ENCODE data around the gene RFPL3.
"Not testable (repeated sequence)": the region's sequence is repeated elsewhere in the genome, so short reads cannot be mapped to it uniquely, and the experiment has no call there.

The RFPL3 gene

DNA sequence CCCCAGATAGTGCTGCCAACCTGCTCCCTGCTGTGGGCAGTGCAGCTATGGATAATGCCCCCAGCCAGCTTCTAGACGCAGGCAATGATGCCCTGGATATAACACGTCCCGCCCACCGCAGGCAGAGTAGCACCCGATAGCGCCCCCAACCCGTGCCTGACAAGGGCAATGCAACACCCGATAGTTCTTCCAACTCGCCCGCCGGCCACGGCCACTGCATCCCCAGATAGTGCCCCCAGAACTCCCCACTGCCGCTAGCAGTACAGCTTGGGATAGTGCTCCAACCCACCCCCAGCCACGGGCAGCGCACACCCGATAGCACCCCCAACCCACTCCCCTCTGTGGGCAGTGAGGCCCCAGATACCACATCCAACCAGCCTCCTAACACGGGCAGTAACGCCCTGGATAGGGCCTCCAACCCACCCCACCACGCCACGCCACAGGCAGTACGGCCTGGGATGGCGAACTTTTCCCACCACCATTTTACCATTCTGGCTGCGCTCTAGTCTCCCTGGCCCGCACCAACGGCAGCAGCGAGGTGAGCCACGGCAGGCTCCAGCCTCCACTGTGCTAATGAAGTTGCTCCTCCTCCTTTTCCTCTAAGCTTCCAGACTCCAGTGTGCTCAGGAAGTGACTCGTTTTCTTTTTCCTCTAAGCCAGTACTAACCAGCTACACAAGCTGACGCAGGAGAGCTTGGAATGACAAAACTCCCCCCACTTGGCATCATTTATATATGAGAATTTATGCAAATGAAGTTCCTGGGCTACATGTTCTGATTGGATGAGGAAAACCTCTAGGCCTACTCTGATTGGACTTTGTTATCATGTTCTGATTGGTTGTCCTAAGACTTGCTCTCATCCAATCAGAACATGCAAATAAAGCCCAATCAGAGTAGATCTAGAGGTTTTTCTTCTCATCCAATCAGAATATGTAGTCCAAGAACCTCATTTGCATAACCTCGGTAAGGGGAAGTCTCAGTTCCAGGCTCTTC, 3.0 kb upstream of the RFPL3 start:
- DNase-seq = no peak

- no peak for DNase-seq
Measured at GRCh38 chr22:32355760-32356159, 1.9 kb upstream of the RFPL3 start.

GRCh38 chr22:32360096-32360495, 2.4 kb downstream of the RFPL3 start:
- not testable (repeated sequence) for DNase-seq

GRCh38 chr22:32361257-32361656, 3.6 kb downstream of the RFPL3 start:
- DNase-seq = no peak

- no peak for DNase-seq
Measured at GRCh38 chr22:32364210-32364609, 6.5 kb downstream of the RFPL3 start.

DNA sequence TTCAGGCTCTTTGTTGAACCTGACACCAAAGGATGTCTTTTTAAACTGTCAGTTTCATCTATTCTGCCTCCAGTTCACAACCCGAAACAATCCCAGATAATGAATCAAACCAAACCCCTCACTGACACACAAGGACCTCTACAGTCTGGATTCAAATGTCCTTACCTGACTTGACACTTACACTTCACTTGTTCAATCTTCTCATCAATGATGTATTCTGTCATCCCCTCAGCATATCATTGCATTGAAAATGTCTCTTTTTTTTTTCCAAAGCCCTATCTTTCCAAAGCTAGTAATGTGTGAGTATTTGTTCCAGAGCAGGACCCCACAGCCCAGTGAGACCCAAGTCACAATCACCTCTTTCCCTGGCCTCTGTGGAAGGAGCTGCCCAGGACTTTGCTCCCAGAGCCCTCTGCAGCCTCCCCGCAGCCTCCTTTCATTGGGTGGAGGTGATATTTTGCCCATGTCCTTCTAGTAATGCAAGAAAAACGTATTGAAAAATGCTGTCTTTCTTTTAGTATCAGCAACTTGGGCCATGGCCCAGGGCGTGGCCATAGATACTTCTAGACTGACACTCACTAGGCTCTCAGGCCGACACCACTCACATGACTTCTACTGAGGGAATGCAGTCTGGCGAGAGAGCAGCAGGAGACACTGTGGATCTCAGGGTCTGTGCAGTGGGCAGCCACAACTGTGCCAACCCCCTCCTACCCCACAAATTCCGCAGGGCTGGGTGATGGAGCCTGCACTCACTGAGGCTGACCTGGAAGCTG, 18.2 kb downstream of the RFPL3 start:
- no peak for DNase-seq

GRCh38 chr22:32376681-32377080, 19.0 kb downstream of the RFPL3 start:
- DNase-seq = no peak

GRCh38 chr22:32378707-32379272, 21.1 kb downstream of the RFPL3 start:
- DNase-seq = no peak

- DNase-seq = no peak
Measured at GRCh38 chr22:32380991-32381390, 23.3 kb downstream of the RFPL3 start.

DNA sequence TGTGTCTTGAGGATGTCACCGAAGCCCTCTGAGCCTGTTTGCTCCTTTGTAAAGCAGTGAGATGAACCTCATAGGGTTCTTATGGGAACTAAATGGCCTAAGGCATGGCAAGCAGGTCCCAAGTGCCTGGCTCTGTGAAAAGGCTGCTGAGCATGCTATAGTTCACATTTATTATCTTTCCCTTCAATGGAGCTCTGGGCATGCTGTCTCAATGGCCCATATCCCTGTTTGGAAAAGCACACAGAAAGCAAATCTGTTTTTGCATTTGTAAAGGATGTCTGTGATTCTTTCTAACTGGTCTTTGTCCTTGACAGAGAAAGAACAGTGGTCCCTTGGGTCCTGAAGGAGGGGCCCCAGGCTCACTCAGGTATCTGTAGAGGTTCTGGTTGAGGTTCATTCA, 28.0 kb downstream of the RFPL3 start:
- no peak for DNase-seq

- DNase-seq = no peak
Measured at GRCh38 chr22:32389685-32390084, 32.0 kb downstream of the RFPL3 start.

DNA sequence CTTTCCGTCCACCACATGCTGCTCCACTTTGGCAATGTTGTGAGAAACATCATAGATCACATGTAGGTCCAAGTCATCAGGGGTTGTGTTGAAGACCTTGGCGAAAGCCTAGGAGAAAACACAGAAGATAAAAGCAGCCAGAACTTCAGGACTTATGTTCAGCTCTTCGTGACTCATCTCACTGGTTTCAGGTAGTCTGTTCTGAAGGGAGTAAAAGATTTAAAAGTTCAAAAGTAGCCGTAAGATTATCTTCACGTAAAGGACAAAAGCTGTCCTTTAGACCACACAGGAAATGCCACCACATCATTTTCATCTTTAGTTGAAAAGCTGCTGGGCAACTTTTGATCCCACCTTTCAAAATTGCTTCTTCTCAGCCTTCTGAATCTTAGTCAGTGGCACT, 37.4 kb downstream of the RFPL3 start:
- no peak for DNase-seq

- no peak for DNase-seq
Measured at GRCh38 chr22:32396255-32396654, 38.6 kb downstream of the RFPL3 start.

DNA sequence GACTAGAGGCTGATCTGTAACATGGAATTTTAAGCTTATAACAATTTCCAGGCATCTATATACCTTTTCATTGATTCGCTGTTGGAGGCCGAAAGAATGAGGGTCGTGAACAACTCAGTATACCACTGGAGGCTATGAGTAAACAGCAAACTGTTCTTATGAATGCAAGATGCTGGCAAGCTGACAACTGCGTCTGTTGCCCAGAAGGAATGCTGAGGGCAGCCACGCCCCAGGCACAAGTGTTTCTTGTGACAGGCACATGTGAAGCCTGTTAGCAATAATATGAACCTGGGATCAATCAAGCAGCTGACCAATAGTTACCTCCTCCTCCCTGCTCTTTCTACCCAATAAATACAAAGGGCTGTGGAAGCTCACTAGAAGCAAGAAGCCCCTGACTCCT, 39.1 kb downstream of the RFPL3 start:
- DNase-seq = no peak

DNA sequence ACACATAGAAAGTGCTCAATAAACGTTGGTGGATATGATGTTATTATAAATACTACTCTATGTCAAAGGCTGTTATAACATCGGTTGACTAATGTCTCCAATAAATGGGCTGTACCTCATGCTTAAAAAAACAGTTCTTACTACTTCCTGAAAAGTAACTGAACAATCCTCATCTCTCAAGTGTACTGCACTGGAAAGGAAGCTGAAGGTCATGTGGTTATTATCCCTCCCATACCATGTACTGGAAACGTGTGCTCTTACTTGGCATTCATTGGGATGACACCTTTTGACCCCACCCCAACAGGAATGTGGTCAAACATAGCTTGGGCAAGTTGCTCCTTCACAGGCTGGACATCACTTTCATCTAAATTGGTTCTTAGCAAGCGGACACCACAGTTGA, 43.8 kb downstream of the RFPL3 start:
- no peak for DNase-seq

GRCh38 chr22:32404021-32404420, 46.4 kb downstream of the RFPL3 start:
- no peak for DNase-seq

- DNase-seq = no peak
Measured at GRCh38 chr22:32407312-32407711, 49.6 kb downstream of the RFPL3 start.

DNA sequence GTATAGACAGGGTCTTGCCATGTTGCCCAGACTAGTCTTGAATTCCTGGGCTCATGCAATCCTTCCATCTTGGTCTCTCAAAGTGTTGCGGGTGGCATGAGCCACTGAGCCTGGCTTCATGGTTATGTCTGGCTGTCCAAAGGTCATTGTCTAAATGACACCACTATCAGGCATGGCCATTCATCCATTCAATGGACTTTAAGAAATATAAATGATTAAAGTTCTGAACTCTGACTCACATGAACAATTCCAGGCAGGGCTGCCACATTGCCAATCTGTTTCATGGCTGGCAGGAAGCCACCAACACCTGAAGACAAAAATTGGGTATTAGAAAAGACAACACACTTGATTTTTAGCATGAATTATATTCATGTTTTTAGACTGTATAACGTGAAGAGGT, 50.3 kb downstream of the RFPL3 start:
- DNase-seq = no peak

GRCh38 chr22:32409977-32410376, 52.3 kb downstream of the RFPL3 start:
- no peak for DNase-seq

DNA sequence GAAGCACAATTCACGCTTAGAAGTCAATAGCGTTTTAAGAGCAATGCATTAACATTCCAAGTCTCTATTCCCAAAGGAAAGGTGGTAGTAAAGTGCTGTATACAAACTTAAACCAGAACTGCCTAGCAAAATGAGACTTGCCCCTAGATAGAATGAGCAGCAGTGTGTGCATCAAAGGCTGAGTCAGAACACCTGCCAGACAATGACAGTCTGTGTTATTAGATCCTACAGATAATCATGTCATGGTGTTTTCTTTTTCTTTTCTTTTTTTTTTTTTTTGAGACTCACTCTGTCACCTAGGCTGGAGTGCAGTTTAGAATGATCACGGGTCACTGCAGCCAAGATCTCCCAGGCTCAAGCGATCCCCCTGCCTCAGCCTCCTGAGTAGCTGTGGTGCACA, 52.8 kb downstream of the RFPL3 start:
- DNase-seq = no peak
